Fibroblast of villous mesenchyme (primary cell): ENCODE measurements around the gene RAD50. TPM values are rescaled to one million over a fixed set of nuclear protein-coding genes. Genes with fewer than 3 reads are reported as not detected.

ENCODE experiments used
- DNase-seq: peaks from one replicate; pipeline ENCODE4 v3.0.0-alpha.2; 2010; ENCODE audit warnings: low read depth
- H3K4me3 ChIP-seq: 2 replicates; pipeline ENCODE4 v1.5.1; 2011; ENCODE audit warnings: low read depth, mild to moderate bottlenecking, low read length
- total RNA-seq: library from RNA; depleted of rRNA; stranded (reverse); fragments of >200 nt; gene quantifications from 2 replicates; pipeline ENCODE4 v1.2.3, GENCODE V29; 2012
- TF ChIP-seq, protein P1 (sequence below): IDR thresholded peaks from 2 replicates; pipeline ENCODE4 v1.5.1; 2012; ENCODE audit warnings: low read depth, mild to moderate bottlenecking, low read length; ENCODE audit not compliant: insufficient read depth

RAD50 gene
- total RNA-seq, 1 donor: 46.6 TPM

DNA sequence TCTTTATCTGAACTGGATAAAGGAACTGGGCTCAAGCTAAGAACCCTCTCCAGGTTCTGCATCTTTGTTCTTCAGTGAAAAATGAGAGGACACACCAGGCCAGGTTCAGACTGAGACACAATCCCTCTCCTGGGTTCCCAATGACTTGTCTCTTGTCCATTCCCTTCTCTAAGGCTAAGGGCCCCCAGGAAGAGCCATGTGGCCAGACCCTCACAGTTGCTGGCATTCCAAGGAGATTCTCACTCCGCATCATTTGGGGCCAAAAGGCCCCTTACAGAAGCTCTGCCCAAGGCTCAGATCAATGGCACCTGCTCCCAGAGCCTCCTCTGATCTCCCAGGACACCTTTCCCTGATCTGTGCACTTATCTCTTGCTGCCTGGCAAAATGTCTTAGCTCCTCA is 122.0 kb downstream of the RAD50 start:
- H3K4me3 ChIP-seq: no peak overlapping the region
- TF ChIP-seq, protein P1, sequence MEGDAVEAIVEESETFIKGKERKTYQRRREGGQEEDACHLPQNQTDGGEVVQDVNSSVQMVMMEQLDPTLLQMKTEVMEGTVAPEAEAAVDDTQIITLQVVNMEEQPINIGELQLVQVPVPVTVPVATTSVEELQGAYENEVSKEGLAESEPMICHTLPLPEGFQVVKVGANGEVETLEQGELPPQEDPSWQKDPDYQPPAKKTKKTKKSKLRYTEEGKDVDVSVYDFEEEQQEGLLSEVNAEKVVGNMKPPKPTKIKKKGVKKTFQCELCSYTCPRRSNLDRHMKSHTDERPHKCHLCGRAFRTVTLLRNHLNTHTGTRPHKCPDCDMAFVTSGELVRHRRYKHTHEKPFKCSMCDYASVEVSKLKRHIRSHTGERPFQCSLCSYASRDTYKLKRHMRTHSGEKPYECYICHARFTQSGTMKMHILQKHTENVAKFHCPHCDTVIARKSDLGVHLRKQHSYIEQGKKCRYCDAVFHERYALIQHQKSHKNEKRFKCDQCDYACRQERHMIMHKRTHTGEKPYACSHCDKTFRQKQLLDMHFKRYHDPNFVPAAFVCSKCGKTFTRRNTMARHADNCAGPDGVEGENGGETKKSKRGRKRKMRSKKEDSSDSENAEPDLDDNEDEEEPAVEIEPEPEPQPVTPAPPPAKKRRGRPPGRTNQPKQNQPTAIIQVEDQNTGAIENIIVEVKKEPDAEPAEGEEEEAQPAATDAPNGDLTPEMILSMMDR: no peak
- no peak for DNase-seq

DNA sequence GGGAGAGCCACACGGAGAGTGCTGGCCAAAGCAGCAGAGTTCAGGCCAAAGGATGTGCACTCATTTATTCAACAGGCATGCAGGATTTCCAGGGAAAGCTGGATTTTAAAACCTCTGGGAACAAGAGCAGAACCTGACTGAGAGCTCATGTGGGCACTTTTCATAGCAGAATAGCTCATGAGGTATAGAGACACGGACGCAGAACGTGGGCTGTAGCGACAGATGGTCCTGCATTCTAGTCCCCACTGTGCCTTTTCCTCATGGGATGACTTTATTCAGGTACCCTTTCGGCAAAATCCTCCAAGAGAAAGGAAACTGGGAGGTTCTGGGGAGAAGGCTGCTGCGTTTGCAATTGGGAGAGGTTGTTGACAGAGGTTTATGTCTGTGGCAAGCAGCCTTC is 122.4 kb downstream of the RAD50 start:
- H3K4me3 ChIP-seq: no peak overlapping the region
- DNase-seq: no peak
- TF ChIP-seq, protein P1: no peak

DNA sequence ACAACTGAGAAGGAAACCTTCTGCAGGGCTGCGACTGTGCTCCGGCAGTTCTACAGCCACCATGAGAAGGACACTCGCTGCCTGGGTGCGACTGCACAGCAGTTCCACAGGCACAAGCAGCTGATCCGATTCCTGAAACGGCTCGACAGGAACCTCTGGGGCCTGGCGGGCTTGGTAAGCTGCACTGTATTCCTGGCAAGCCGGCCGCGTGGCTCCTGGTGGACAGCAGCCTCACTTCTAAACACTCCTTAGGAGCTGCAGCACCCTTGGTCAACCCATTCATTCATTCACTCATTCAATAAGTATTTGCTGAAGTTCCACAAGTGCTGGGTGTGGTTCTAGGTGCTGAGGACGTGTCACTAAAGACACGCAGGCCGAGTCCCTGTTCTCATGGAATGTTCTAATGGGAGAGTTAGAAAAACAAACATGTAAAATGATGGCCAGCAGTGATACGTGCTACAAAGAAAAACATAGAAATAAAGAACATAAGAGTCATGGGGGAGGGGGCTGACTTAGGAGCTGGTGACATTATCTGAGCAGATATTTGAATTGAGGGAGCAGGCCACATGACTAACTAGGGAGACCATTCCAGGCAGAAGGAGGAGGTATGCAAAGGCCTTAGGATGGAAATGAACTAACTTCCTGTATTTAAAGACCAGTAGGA is 123.1 kb downstream of the RAD50 start:
- TF ChIP-seq, protein P1: no peak
- no peak for DNase-seq
- H3K4me3 ChIP-seq: no peak overlapping the region

DNA sequence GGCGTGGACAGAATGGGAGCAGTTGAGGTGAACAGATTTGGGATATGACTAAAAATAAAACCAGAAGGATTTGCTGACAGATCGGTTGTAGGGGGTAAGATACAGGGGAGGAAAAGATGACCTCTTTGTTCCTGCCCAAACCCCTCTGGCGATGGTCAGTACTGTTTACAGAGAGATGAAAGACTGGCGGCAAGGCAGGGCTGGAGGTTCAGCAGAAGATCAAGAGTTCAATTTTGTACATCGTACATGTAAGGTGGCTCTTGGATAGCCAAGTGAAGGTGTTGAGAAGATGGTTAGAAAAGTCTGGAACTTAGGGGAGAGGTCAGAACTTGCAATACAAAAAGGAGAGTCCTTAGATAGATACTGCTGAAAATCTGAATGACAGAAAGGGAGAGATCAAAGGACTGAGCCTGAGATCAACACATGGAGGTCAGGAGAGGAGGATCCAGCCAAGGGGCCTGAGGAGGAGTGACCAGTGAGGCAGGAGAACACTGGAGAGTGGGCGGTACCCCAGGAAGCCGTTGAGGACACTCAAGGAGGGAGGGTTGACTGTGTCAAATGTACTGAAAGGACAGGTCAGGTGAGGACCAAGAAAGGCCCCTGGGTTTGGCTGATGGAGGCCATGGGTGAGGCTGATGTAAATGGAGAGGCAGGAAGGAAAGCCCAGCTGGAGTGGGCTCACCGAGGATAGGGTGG is 124.2 kb downstream of the RAD50 start:
- H3K4me3 ChIP-seq: no peak overlapping the region
- TF ChIP-seq, protein P1: no peak
- DNase-seq: no peak

DNA sequence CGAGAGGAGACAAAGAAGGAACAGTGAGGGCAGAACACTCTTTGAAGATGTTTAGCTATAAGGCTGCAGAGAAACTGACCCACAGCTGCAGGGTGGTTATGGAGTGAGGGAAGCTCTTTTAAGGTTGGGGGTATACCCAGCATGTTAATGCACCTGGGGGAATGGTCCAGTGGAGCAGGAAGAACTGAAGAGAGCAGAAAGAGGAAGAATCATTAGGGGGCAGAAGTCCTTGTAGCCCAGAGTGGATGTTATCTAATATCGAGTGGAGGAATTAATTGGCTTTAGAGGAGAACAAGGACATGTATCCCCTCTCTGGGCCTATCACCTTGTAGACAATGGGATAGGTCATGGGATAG is 124.7 kb downstream of the RAD50 start:
- TF ChIP-seq, protein P1: no peak
- no peak for DNase-seq
- no peak overlapping the region for H3K4me3 ChIP-seq

DNA sequence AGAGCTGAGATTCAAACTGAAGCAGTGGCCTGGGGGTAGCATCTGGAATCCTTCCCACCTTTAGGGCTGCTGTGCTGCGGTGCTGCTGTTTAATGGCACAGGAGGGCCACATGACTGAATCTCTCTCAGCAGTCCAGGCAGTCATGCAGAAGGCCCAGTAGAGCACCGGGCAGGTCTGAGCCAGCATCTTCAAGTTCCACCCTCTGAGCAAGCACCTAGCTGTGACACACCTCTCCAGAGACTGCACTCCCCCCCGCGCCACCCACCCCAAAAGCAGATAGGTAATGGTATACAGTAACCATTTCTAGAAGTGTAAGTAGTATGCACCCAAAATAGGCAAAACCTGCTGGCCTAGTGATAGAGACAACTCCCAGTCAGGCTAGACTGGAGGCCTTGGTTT is 125.2 kb downstream of the RAD50 start:
- no peak for DNase-seq
- no peak overlapping the region for H3K4me3 ChIP-seq
- TF ChIP-seq, protein P1: no peak
